ENCODE results near the gene GNG8. TPM values are rescaled to one million over a fixed set of nuclear protein-coding genes. Genes with fewer than 3 reads are reported as not detected.

The GNG8 gene
- total RNA-seq = not detected

GRCh38 chr19:46635920-46636761 lies at the start of gene GNG8:
TSS of gene GNG8 (minus strand) at chr19:46636202. CDS start at chr19:46634682, 1,520 bp downstream.
- H3K4me1 ChIP-seq = peaks cover 0 to 59% (median 29%) of the 10 kb centered on the region in 4 donors
- no peak for TF ChIP-seq POLR2A (IDR thresholded peaks at IDR 0.05)
- no peak for TF ChIP-seq EP300 (IDR thresholded peaks at IDR 0.05)
- TF ChIP-seq CTCF (IDR thresholded peaks at IDR 0.05) = no peak
- 36 to 40% methylated on average over 27 to 33 of the region's 34 CpGs for WGBS, 2 donors

GRCh38 chr19:46685189-46685588 lies 49.2 kb upstream of the GNG8 start:
- TF ChIP-seq CTCF (IDR thresholded peaks at IDR 0.05) (no peak), POLR2A (IDR thresholded peaks at IDR 0.05) (no peak), EP300 (IDR thresholded peaks at IDR 0.05) (no peak)
- WGBS, 2 donors = 84 to 95% methylated on average over 3 of the region's 3 CpGs
- H3K27me3 ChIP-seq = no peaks in the 10 kb centered on the region
- no peak for DNase-seq (ENCODE audit: low spot score in 2 of 2)
- peaks cover 3 to 100% (median 23%) of the 10 kb centered on the region in 3 donors for H3K36me3 ChIP-seq
- no peaks in the 10 kb centered on the region for H3K4me1 ChIP-seq
- no peak overlapping the region for H3K4me3 ChIP-seq
- H3K9me3 ChIP-seq = no peaks in the 10 kb centered on the region
- no peak overlapping the region for H3K27ac ChIP-seq

More at GRCh38 chr19:46635920-46636761, at the start of gene GNG8:
- Histone ChIP-seq H3K36me3 (no peaks in the 10 kb centered on the region), H3K4me3 (no peak within 1 kb of the TSS), H3K27me3 (peaks cover 0 to 9% of the 10 kb centered on the region in 2 donors), H3K27ac (peak within 1 kb of the TSS in 2 of 4 donors; percentile 24 to 50), H3K9me3 (no peaks in the 10 kb centered on the region)
- DNase-seq (ENCODE audit: low spot score in 2 of 2) = no peak

GRCh38 chr19:46678110-46678732 lies 42.2 kb upstream of the GNG8 start:
- Histone ChIP-seq H3K27ac (no peak overlapping the region), H3K9me3 (no peaks in the 10 kb centered on the region), H3K4me1 (no peaks in the 10 kb centered on the region), H3K27me3 (no peaks in the 10 kb centered on the region), H3K36me3 (peaks cover 0 to 99% (median 8%) of the 10 kb centered on the region in 3 donors), H3K4me3 (no peak overlapping the region)
- TF ChIP-seq EP300 (IDR thresholded peaks at IDR 0.05) (no peak), POLR2A (IDR thresholded peaks at IDR 0.05) (no peak), CTCF (IDR thresholded peaks at IDR 0.05) (no peak)
- 76 to 87% methylated on average over 20 to 25 of the region's 26 CpGs for WGBS, 2 donors
- no peak for DNase-seq (ENCODE audit: low spot score in 2 of 2)

GRCh38 chr19:46674416-46675178 lies 38.6 kb upstream of the GNG8 start:
- TF ChIP-seq EP300 (IDR thresholded peaks at IDR 0.05) = no peak
- no peak for TF ChIP-seq POLR2A (IDR thresholded peaks at IDR 0.05)
- no peak for TF ChIP-seq CTCF (IDR thresholded peaks at IDR 0.05)
- H3K36me3 ChIP-seq = peaks cover 0 to 72% (median 4%) of the 10 kb centered on the region in 3 donors
- no peak for DNase-seq (ENCODE audit: low spot score in 2 of 2)
- no peak overlapping the region for H3K4me3 ChIP-seq
- no peaks in the 10 kb centered on the region for H3K9me3 ChIP-seq
- H3K4me1 ChIP-seq = no peaks in the 10 kb centered on the region
- no peaks in the 10 kb centered on the region for H3K27me3 ChIP-seq
- H3K27ac ChIP-seq = no peak overlapping the region
- WGBS, 2 donors = 95 to 96% methylated on average over 21 of the region's 21 CpGs
